SK-N-SH (cell line): ENCODE results near the gene ABCA4. TPM values are rescaled to one million over a fixed set of nuclear protein-coding genes. Genes with fewer than 3 reads are reported as not detected.

Experiments
- CTCF ChIA-PET: fragments of 300-600, 350-600 bp; formaldehyde crosslinking; extraction: SDS; loops from one replicate; lab custom pipeline; 2021; lab: Yijun Ruan, JAX
- POLR2A ChIA-PET: fragments of 350-600 bp; sonication (Branson Sonifier 250); formaldehyde crosslinking; extraction: SDS; loops from one replicate; lab custom pipeline; 2020; ENCODE audit warnings: antibody characterized with exemption, inconsistent platforms; lab: Yijun Ruan, JAX
- DNase-seq: peaks from one replicate; pipeline ENCODE4 v3.0.0; 2012
- H2AFZ ChIP-seq: fragments of 200-600 bp; sonication (generic); 2 replicates; pipeline ENCODE4 v1.8.1; 2016; ENCODE audit warnings: antibody characterized with exemption, mild to moderate bottlenecking, low read depth
- H3F3A ChIP-seq: fragments of 200-600 bp; sonication (generic); replicated peaks from 2 replicates; pipeline ENCODE3; 2016; ENCODE audit warnings: antibody characterized with exemption, mild to moderate bottlenecking; ENCODE audit not compliant: insufficient read depth
- H3K27ac ChIP-seq, 2 experiments: fragments of 200-500 bp in 1 of 2; fragments of 200-600 bp in 1 of 2; sonication (Bioruptor generic) in 1 of 2; sonication (generic), shearing (Covaris generic) in 1 of 2; 2 replicates each; pipeline versions ENCODE4 v1.5.1 to v1.6.1; 2014 to 2016; ENCODE audit warnings: low read depth in 2 of 2, inconsistent platforms in 1 of 2, low read length in 1 of 2, mild to moderate bottlenecking in 1 of 2, mixed read lengths in 1 of 2
- H3K27me3 ChIP-seq: fragments of 200-600 bp; sonication (generic), shearing (Covaris generic); 2 replicates; pipeline ENCODE4 v1.6.1; 2016; ENCODE audit warnings: mixed run types; ENCODE audit not compliant: insufficient read depth
- H3K36me3 ChIP-seq, 2 experiments: fragments of 200-500 bp in 1 of 2; fragments of 200-600 bp in 1 of 2; sonication (Bioruptor generic) in 1 of 2; sonication (generic) in 1 of 2; replicated peaks in 1 of 2; 2 replicates each; pipeline versions ENCODE3 to v1.5.1; 2014 to 2016; ENCODE audit warnings: low read length in 1 of 2, mild to moderate bottlenecking in 1 of 2; ENCODE audit not compliant: insufficient read depth in 2 of 2, control insufficient read depth in 1 of 2
- H3K4me1 ChIP-seq, 2 experiments: fragments of 200-500 bp in 1 of 2; fragments of 200-600 bp in 1 of 2; sonication (Bioruptor generic) in 1 of 2; sonication (generic), shearing (Covaris generic) in 1 of 2; 2 replicates each; pipeline versions ENCODE4 v1.5.1 to v1.6.1; 2014 to 2016; ENCODE audit warnings: low read depth in 1 of 2, low read length in 1 of 2, mixed run types in 1 of 2; ENCODE audit not compliant: insufficient read depth in 2 of 2, control insufficient read depth in 1 of 2
- H3K4me2 ChIP-seq: fragments of 200-600 bp; sonication (generic), shearing (Covaris generic); 2 replicates; pipeline ENCODE4 v1.6.1; 2017; ENCODE audit warnings: mixed run types
- H3K4me3 ChIP-seq, 2 experiments: fragments of 200-500 bp in 1 of 2; fragments of 200-600 bp in 1 of 2; sonication (Bioruptor generic) in 1 of 2; sonication (generic), shearing (Covaris generic) in 1 of 2; 2 replicates each; pipeline versions ENCODE4 v1.5.1 to v1.8.1; 2014 to 2016; ENCODE audit warnings: low read depth in 2 of 2, inconsistent platforms in 1 of 2, low read length in 1 of 2, mild to moderate bottlenecking in 1 of 2, mixed read lengths in 1 of 2, moderate library complexity in 1 of 2
- H3K79me2 ChIP-seq: fragments of 200-600 bp; sonication (generic); 2 replicates; pipeline ENCODE4 v1.8.1; 2017; ENCODE audit warnings: mild to moderate bottlenecking; ENCODE audit not compliant: insufficient read depth
- H3K9ac ChIP-seq: fragments of 200-600 bp; sonication (generic); 2 replicates; pipeline ENCODE4 v1.6.1; 2017; ENCODE audit warnings: mixed run types
- H3K9me2 ChIP-seq: fragments of 200-600 bp; sonication (generic); 2 replicates; pipeline ENCODE4 v1.6.1; 2017; ENCODE audit warnings: mixed run types
- H3K9me3 ChIP-seq: fragments of 200-600 bp; sonication (generic); 2 replicates; pipeline ENCODE4 v1.6.1; 2017; ENCODE audit warnings: mixed run types, mild to moderate bottlenecking, moderate library complexity
- H4K20me1 ChIP-seq: fragments of 200-600 bp; sonication (generic); 2 replicates; pipeline ENCODE4 v1.6.1; 2017; ENCODE audit warnings: mild to moderate bottlenecking, mixed run types; ENCODE audit not compliant: insufficient read depth
- CTCF ChIP-seq: fragments of 200-600 bp; sonication (generic); IDR thresholded peaks from 2 replicates; pipeline ENCODE4 v1.6.1; 2017; ENCODE audit warnings: antibody characterized with exemption, mild to moderate bottlenecking, moderate library complexity
- ELF1 ChIP-seq: IDR thresholded peaks from 2 replicates; pipeline ENCODE4 v1.4.0; 2012
- EP300 ChIP-seq, 2 experiments: IDR thresholded peaks; 2 replicates each; pipeline versions ENCODE4 v1.4.0 to v1.6.1; 2012; ENCODE audit warnings: borderline replicate concordance in 1 of 2, low read depth in 1 of 2, low read length in 1 of 2
- EZH2phosphoT487 ChIP-seq: fragments of 200-600 bp; sonication (generic); IDR thresholded peaks from 2 replicates; pipeline ENCODE4 v1.6.1; 2017; ENCODE audit warnings: low read depth, mixed run types, mild to moderate bottlenecking, antibody characterized with exemption, moderate library complexity, borderline replicate concordance
- IRF3 ChIP-seq: fragments of 150-350 bp; IDR thresholded peaks from 2 replicates; pipeline ENCODE4 v1.6.1; 2016; ENCODE audit warnings: mild to moderate bottlenecking, low read depth, low read length
- JUND ChIP-seq: IDR thresholded peaks from 2 replicates; pipeline ENCODE4 v1.4.0; 2012
- MXI1 ChIP-seq: IDR thresholded peaks from 2 replicates; pipeline ENCODE4 v1.6.1; 2012; ENCODE audit warnings: mild to moderate bottlenecking, low read depth, low read length, improper control_type of control experiment
- NFIC ChIP-seq: IDR thresholded peaks from 2 replicates; pipeline ENCODE4 v1.4.0; 2012; ENCODE audit warnings: borderline replicate concordance
- POLR2AphosphoS5 ChIP-seq: IDR thresholded peaks from 2 replicates; pipeline ENCODE4 v1.6.1; 2012; ENCODE audit warnings: low read depth, low read length
- RCOR1 ChIP-seq: fragments of 150-350 bp; IDR thresholded peaks from 2 replicates; pipeline ENCODE4 v1.6.1; 2017; ENCODE audit warnings: antibody characterized with exemption, low read length
- SIN3A ChIP-seq: IDR thresholded peaks from 2 replicates; pipeline ENCODE4 v1.6.1; 2012; ENCODE audit warnings: low read depth, mild to moderate bottlenecking, low read length, moderate library complexity, borderline replicate concordance
- SMC3 ChIP-seq: IDR thresholded peaks from 2 replicates; pipeline ENCODE4 v1.6.1; 2012; ENCODE audit warnings: low read depth, low read length, improper control_type of control experiment
- TAF1 ChIP-seq: IDR thresholded peaks from 2 replicates; pipeline ENCODE4 v1.6.1; 2012; ENCODE audit warnings: low read depth, mild to moderate bottlenecking, low read length, moderate library complexity, borderline replicate concordance
- TCF12 ChIP-seq: IDR thresholded peaks from 2 replicates; pipeline ENCODE4 v1.4.0; 2012
- USF2 ChIP-seq: fragments of 150-350 bp; IDR thresholded peaks from 2 replicates; pipeline ENCODE4 v1.6.1; 2017; ENCODE audit warnings: antibody characterized with exemption, low read length, low read depth, borderline replicate concordance
- YY1 ChIP-seq: IDR thresholded peaks from 2 replicates; pipeline ENCODE4 v1.4.0; 2012; ENCODE audit warnings: low read depth, mild to moderate bottlenecking
- WGBS: methylation state at CpG from one replicate; pipeline ENCODE4 v1.1.6; 2017; ENCODE audit warnings: low lambda C conversion rate; 5-methylcytosine and 5-hydroxymethylcytosine counted together
- polyA plus RNA-seq, 3 experiments: library from polyadenylated mRNA; depleted of rRNA; stranded (reverse); fragments of >200 nt; gene quantifications; 2 replicates each; pipeline ENCODE4 v1.2.3, GENCODE V29; 2012

Gene ABCA4
- polyA plus RNA-seq, 1 of the 3 experiments (the other 2 are of a cell fraction): 0.03 TPM

GRCh38 chr1:93981274-93981667 is 139.7 kb downstream of the ABCA4 start (continued):
- TF ChIP-seq IRF3: no peak
- no peak for TF ChIP-seq RCOR1
- no peak for TF ChIP-seq NFIC
- no peak for TF ChIP-seq TAF1
- no peak for TF ChIP-seq SIN3A
- TF ChIP-seq EZH2phosphoT487: no peak
- no peak for TF ChIP-seq USF2
- no peak for TF ChIP-seq ELF1
- TF ChIP-seq MXI1: no peak
- TF ChIP-seq EP300 (IDR thresholded peaks at IDR 0.05; ENCODE audit: borderline replicate concordance in 1 of 2, low read depth in 1 of 2, low read length in 1 of 2): no peak

GRCh38 chr1:93980320-93981273 is 140.4 kb downstream of the ABCA4 start:
- DNase-seq: peak; percentile 30
- Histone ChIP-seq H3K9me2 (no peaks in the 10 kb centered on the region), H2AFZ (peak overlapping the region; percentile 58), H4K20me1 (no peaks in the 10 kb centered on the region), H3K27ac (peak overlapping the region in 1 of 2 experiments; percentile 39; a peak in 2 of 4 replicates), H3K9ac (peak overlapping the region; percentile 18; the same call in 1 of the 2 replicates), H3F3A (peaks cover 26% of the 10 kb centered on the region), H3K79me2 (no peaks in the 10 kb centered on the region), H3K36me3 (no peaks in the 10 kb centered on the region), H3K27me3 (no peaks in the 10 kb centered on the region), H3K9me3 (no peaks in the 10 kb centered on the region), H3K4me2 (no peak overlapping the region), H3K4me3 (no peak overlapping the region), H3K4me1 (peaks cover 4 to 24% of the 10 kb centered on the region in 2 experiments; a peak in 3 of 4 replicates)
- WGBS: 88% methylated on average over 10 of the region's 10 CpGs
- POLR2A ChIA-PET: interaction anchor here (0.6 kb wide), 1 partner anchor 86 kb away, joined by 3 read pairs; no protein-coding TSS in a partner anchor
- TF ChIP-seq POLR2AphosphoS5: no peak
- peak; percentile 19; the same call in 1 of the 2 replicates for TF ChIP-seq TCF12
- 0 out of 2 replicates have a peak, but pooled peaks have one; percentile 16 for TF ChIP-seq JUND
- TF ChIP-seq YY1: no peak
- TF ChIP-seq CTCF: peak; percentile 49
- TF ChIP-seq SMC3: no peak
- CTCF ChIA-PET: interaction anchor here (0.7 to 2.5 kb wide), 7 partner anchors 10 to 498 kb away, joined by 3 to 7 read pairs (median 5); partner anchors contain the start of gene GCLM
